Esophagus squamous epithelium (tissue), 5 donors: ENCODE results near the gene FEZF2. TPM values are rescaled to one million over a fixed set of nuclear protein-coding genes. Genes with fewer than 3 reads are reported as not detected.

Experiments used
- DNase-seq: peaks from one replicate; lab custom pipeline; 2025; lab: John Stamatoyannopoulos, UW
- H3K27ac ChIP-seq, 4 donors: fragments of 200-600 bp; sonication (generic); one replicate each; pipeline ENCODE4 v1.5.1; 2016 to 2019; ENCODE audit warnings: mild to moderate bottlenecking in 1 of 4
- H3K27me3 ChIP-seq, 4 donors: fragments of 200-600 bp; sonication (generic); 1 replicate in 3 of 4; 2 replicates in 1 of 4; pipeline versions ENCODE4 v1.5.1 to v1.6.0; 2017 to 2021; ENCODE audit warnings: antibody characterized with exemption in 1 of 4
- H3K36me3 ChIP-seq, 3 donors: fragments of 200-600 bp; sonication (generic); one replicate each; pipeline ENCODE4 v1.5.1; 2016 to 2019
- H3K4me1 ChIP-seq, 3 donors: fragments of 200-600 bp; sonication (generic); one replicate each; pipeline ENCODE4 v1.5.1; 2017 to 2019
- H3K4me3 ChIP-seq, 4 donors: fragments of 200-600 bp; sonication (generic); 1 replicate in 3 of 4; 2 replicates in 1 of 4; pipeline ENCODE4 v1.5.1; 2016 to 2019; ENCODE audit warnings: mild to moderate bottlenecking in 2 of 4, moderate library complexity in 1 of 4
- H3K9me3 ChIP-seq, 3 donors: fragments of 200-600 bp; sonication (generic); one replicate each; pipeline ENCODE4 v1.5.1; 2016 to 2019
- CTCF ChIP-seq, 6 experiments: fragments of 450-650 bp in 4 of 6; fragments of 200-600 bp in 2 of 6; sonication (generic) in 2 of 6; IDR thresholded peaks; one replicate each; pipeline ENCODE4 v1.5.1; 2016 to 2019; ENCODE audit warnings: antibody characterized with exemption in 6 of 6, mild to moderate bottlenecking in 4 of 6, moderate library complexity in 4 of 6
- POLR2A ChIP-seq, 4 donors: fragments of 450-650 bp; IDR thresholded peaks; one replicate each; pipeline ENCODE4 v1.6.1; 2017; ENCODE audit warnings: antibody characterized with exemption in 4 of 4, mild to moderate bottlenecking in 4 of 4, moderate library complexity in 3 of 4
- WGBS, 2 donors: methylation state at CpG; one replicate each; pipeline ENCODE4 v1.1.5; 2018; 5-methylcytosine and 5-hydroxymethylcytosine counted together
- intact Hi-C: fragments of 100-400 bp; cut with DNase I; formaldehyde crosslinking; loops from one replicate; pipeline ENCODE4 v1.15.0; 2022
- total RNA-seq, 4 donors: library from RNA; depleted of rRNA; stranded (reverse); fragments of >200 nt; gene quantifications; one replicate each; pipeline ENCODE4 v1.1.0, GENCODE V29; 2016
- donor health status: DM: yes; HTN: yes; CAD: no.

FEZF2 gene
- total RNA-seq, 4 donors from 2014 or later: not detected

- TF ChIP-seq CTCF (IDR thresholded peaks at IDR 0.05) (no peak), POLR2A (IDR thresholded peaks at IDR 0.05) (no peak)
- intact Hi-C loops: no loop called here
- no peak for DNase-seq
- Histone ChIP-seq H3K4me3 (no peak overlapping the region), H3K36me3 (no peaks in the 10 kb centered on the region), H3K27ac (no peak overlapping the region), H3K9me3 (no peaks in the 10 kb centered on the region), H3K27me3 (peaks cover 15 to 100% (median 30%) of the 10 kb centered on the region in 4 donors), H3K4me1 (peaks cover 4 to 26% (median 11%) of the 10 kb centered on the region in 3 donors)
- 3 to 9% methylated on average over 8 to 10 of the region's 29 CpGs for WGBS, 2 donors
Measured at GRCh38 chr3:62378311-62378789, 5.0 kb upstream of the FEZF2 start.

- DNase-seq: no peak
- H3K36me3 ChIP-seq: no peaks in the 10 kb centered on the region
- no peak overlapping the region for H3K4me3 ChIP-seq
- H3K27ac ChIP-seq: no peak overlapping the region
- peaks cover 15 to 100% (median 34%) of the 10 kb centered on the region in 4 donors for H3K27me3 ChIP-seq
- no peaks in the 10 kb centered on the region for H3K9me3 ChIP-seq
- intact Hi-C loops: no loop called here
- WGBS, 2 donors: 34 to 41% methylated on average over 10 to 29 of the region's 65 CpGs
- TF ChIP-seq POLR2A (IDR thresholded peaks at IDR 0.05) (no peak), CTCF (IDR thresholded peaks at IDR 0.05) (no peak)
- peaks cover 4 to 38% (median 14%) of the 10 kb centered on the region in 3 donors for H3K4me1 ChIP-seq
Measured at GRCh38 chr3:62376906-62377877, 3.8 kb upstream of the FEZF2 start.

- no peaks in the 10 kb centered on the region for H3K36me3 ChIP-seq
- 55 to 67% methylated on average over 3 of the region's 3 CpGs for WGBS, 2 donors
- no peaks in the 10 kb centered on the region for H3K9me3 ChIP-seq
- no peak for TF ChIP-seq POLR2A (IDR thresholded peaks at IDR 0.05)
- TF ChIP-seq CTCF (IDR thresholded peaks at IDR 0.05): no peak
- DNase-seq: no peak
- H3K4me1 ChIP-seq: peaks cover 4 to 46% (median 14%) of the 10 kb centered on the region in 3 donors
- H3K4me3 ChIP-seq: no peak overlapping the region
- peaks cover 15 to 100% (median 40%) of the 10 kb centered on the region in 4 donors for H3K27me3 ChIP-seq
- intact Hi-C loops: no loop called here
- no peak overlapping the region for H3K27ac ChIP-seq
Measured at GRCh38 chr3:62376454-62376720, 3.0 kb upstream of the FEZF2 start.

GRCh38 chr3:62375655-62376453, 2.5 kb upstream of the FEZF2 start:
- no peaks in the 10 kb centered on the region for H3K36me3 ChIP-seq
- no peaks in the 10 kb centered on the region for H3K9me3 ChIP-seq
- no peak overlapping the region for H3K27ac ChIP-seq
- peaks cover 4 to 51% (median 14%) of the 10 kb centered on the region in 3 donors for H3K4me1 ChIP-seq
- DNase-seq: no peak
- H3K4me3 ChIP-seq: no peak overlapping the region
- 29 to 33% methylated on average over 13 to 14 of the region's 14 CpGs for WGBS, 2 donors
- intact Hi-C loops: no loop called here
- TF ChIP-seq CTCF (IDR thresholded peaks at IDR 0.05): no peak
- TF ChIP-seq POLR2A (IDR thresholded peaks at IDR 0.05): no peak
- peaks cover 20 to 100% (median 46%) of the 10 kb centered on the region in 4 donors for H3K27me3 ChIP-seq
